KOPT-K1 (cell line): ENCODE measurements around the gene GLB1L3.
"Not testable (repeated sequence)": the region's sequence is repeated elsewhere in the genome, so short reads cannot be mapped to it uniquely, and the experiment has no call there.

Experiments
- H3K27ac ChIP-seq: fragments of 200-600 bp; sonication (generic); 2 replicates; pipeline ENCODE4 v1.5.1; 2016; ENCODE audit warnings: antibody characterized with exemption, mild to moderate bottlenecking, low read depth, low read length; ENCODE audit not compliant: poor library complexity, severe bottlenecking
- H3K36me3 ChIP-seq: fragments of 200-600 bp; sonication (generic); 2 replicates; pipeline ENCODE4 v1.5.1; 2017; ENCODE audit warnings: antibody characterized with exemption, mild to moderate bottlenecking, low read length, moderate library complexity; ENCODE audit not compliant: insufficient read depth
- H3K9me3 ChIP-seq: fragments of 200-600 bp; sonication (generic); 2 replicates; pipeline ENCODE4 v1.5.1; 2017; ENCODE audit warnings: antibody characterized with exemption, low read length, mild to moderate bottlenecking; ENCODE audit not compliant: insufficient read depth, poor library complexity, severe bottlenecking

Gene GLB1L3

DNA sequence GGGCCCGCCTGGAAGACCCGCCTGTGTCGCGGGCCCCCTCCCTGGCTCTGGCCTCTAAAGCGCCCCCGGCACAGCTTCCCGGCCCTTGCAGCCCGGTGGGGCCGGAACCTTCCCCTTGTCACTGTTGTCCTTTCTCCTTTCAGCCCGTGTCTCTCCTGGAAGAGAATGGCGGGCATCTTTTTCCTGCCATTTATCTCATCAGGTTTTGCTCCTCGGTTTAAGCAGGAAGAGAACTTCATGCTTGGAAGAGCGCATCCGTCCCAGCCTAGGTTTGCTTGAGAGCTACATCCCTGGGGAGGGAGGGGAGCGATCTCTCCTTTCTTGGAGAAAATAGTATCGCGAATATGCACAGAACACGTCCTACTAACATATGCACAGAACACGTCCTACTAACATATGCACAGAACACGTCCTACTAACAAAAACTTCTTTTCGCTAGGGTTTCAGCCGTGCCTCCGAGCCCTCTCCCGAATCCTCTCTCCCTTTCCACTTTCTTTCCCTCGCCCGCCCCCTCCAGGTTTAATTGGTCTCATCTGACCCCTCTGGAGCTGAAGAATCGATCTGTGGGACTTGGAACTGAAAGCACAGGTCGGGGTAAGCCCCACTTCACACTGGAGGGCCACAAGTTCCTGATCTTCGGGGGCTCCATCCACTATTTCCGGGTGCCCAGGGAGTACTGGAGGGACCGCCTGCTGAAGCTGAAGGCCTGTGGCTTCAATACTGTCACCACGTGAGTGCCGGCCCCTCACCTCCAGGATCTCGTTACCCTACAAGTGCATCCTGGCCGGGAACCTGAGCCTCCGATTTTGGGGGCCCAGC, 1.2 kb downstream of the GLB1L3 start:
- no peaks in the 10 kb centered on the region for H3K9me3 ChIP-seq
- H3K27ac ChIP-seq, result no peak overlapping the region
- H3K36me3 ChIP-seq, result no peaks in the 10 kb centered on the region

DNA sequence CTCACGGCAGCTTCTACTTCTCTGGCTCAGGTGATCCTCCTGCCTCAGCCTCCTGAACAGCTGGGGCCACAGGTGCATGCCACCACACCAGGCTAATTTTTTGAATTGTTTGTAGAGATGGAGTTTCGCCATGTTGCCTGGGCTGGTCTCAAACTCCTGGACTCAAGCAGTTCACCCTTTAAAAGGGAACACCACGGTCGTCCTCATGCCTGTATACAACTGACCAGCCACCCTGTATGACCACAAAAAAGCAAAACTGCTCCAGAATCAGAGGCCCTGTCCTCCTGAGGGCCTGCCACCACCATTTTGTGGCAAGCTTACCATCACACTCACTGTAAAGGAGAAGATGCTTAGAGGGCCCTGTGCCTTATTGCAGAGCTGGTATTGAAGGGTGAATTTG, 2.2 kb downstream of the GLB1L3 start:
- Histone ChIP-seq H3K9me3 (no peaks in the 10 kb centered on the region), H3K27ac (no peak overlapping the region), H3K36me3 (no peaks in the 10 kb centered on the region)

DNA sequence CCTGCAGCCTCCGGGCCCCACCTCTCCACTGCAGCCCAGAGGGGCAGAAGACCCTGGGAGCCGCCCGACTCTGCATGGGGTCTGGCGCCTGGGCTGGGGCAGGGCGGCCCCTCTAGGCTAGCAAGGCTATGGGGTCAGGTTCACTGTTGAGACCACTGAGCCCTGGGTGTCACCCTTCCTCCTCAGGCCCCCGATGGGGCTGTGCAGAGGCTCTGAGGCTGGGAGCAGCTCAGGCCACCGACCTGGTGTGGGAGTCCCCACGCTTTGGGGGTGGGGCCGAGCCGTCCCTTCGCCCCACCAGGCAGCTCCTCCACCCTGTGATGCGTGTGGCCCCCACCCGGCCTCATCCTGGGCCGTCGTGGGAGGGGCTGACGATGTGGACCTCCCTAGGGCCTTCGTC, 5.5 kb downstream of the GLB1L3 start:
- H3K9me3 ChIP-seq, H3K36me3 ChIP-seq, H3K27ac ChIP-seq: not testable (repeated sequence)

DNA sequence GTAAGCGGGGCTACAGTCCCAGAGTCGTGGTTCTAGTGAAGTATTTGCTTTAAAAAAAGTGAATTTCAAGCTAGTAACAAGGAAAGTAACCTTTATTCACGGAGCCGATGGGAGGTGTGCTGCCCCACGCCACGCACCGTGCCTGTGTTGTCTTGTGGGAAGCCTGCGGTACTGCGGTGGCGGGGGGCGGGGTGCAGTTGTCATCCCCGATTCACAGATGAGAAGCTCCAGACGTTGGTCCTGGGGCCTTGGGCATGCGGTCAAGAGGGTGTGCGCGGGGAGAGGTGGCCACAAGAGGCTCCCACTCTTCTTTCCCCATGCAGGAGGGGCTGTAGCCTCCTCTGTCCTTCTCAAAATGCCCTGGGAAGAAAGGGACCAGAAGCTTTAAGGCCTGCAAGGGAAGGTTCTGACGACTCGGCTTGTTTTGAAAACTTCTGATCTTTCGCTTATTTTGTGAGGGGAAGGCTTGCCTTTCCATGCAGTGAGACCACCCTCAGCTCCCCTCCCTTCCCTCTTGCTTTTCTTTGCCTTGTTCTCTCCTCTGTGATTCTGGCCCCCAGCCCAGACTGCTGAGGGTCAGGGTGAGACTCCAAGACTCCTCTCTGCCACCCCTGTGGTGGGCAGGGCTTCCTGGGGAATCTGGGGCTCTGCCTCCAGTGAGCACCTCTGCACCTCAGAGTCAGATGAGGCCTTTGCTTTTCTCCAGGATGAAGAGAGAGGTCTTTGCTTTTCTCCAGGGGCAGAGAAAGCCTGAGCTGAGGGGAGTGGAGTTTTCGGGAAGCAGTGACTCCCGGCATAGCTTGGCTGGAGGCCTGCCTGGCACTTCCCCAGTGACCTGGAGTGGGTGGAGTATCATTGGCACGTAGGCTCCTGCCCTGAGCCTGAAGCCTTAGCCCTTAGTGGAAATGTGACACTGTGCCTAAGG, 6.2 kb downstream of the GLB1L3 start:
- Histone ChIP-seq H3K9me3 (no peaks in the 10 kb centered on the region), H3K36me3 (no peaks in the 10 kb centered on the region), H3K27ac (no peak overlapping the region)

DNA sequence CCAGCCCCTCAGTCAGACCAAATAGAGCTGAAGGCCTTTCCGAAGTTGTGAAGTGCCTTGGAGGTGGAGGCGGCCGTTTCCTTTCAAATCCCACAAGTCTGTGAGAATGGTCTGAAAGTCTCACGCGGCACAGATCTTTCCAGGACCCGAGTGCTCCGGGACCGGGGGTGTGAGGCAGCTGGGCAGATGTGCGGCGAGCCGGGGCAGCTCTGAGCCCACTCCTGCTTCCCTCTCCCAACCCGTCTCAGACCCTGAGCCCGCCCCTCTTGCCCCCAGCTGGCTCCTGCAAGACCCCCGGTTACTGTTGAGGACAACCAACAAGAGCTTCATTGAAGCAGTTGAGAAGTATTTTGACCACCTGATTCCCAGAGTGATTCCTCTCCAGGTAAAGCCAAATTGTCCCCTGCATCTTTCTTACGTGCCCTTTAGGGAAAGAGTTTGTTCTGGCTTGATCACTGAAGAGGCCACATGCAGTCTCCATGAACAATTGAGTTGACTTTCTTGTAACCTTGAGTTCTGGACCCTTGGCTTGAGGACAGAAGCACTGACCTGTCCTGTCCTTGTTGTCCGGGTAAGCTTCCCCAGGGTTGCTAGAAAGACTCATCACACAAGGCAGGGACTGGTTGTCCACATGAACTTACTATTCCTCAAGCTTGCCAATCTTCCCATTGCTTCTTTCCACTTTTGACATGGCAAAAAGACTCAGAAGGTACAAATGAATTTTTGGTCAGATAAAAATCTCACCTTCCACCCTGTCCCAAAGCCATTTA, 7.5 kb downstream of the GLB1L3 start:
- no peaks in the 10 kb centered on the region for H3K36me3 ChIP-seq
- no peaks in the 10 kb centered on the region for H3K9me3 ChIP-seq
- H3K27ac ChIP-seq, result no peak overlapping the region

DNA sequence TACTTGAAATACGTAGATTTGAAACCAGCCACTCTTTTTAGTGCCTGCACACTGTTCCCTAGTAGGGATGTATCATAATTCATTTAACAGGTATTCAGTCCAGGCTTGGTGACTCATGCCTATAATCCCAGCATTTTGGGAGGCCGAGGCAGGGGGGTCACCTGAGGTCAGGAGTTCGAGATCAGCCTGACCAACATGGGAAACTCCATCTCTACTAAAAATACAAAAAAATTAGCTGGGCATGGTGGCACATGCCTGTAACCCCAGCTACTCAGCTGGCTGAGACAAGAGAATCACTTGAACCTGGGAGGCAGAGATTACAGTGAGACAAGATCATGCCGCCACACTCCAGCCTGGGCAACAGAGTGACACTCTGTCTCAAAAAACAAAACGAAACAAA, 8.2 kb downstream of the GLB1L3 start:
- not testable (repeated sequence) for H3K36me3 ChIP-seq, H3K27ac ChIP-seq, H3K9me3 ChIP-seq

DNA sequence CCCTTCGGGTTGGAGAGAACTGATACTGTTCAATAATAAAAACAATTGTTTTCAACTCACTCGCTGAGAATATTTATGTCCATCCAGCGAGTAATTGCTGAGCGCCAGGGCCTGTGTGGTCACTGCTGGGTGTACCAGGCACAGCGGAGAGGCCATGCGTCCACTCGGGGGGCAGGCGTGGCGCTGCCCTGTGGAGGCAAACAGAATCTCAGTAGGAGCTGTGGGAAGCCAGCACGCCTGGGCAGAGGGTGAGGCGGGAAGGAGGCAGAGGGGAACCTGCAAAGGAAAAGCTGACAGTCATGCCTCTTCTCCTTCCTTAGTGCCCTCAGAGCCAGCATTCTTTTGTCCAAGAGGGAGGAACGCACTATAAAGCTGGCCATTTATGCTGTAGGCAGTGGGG, 11.4 kb downstream of the GLB1L3 start:
- H3K27ac ChIP-seq, result no peak overlapping the region
- no peaks in the 10 kb centered on the region for H3K9me3 ChIP-seq
- H3K36me3 ChIP-seq, result no peaks in the 10 kb centered on the region

DNA sequence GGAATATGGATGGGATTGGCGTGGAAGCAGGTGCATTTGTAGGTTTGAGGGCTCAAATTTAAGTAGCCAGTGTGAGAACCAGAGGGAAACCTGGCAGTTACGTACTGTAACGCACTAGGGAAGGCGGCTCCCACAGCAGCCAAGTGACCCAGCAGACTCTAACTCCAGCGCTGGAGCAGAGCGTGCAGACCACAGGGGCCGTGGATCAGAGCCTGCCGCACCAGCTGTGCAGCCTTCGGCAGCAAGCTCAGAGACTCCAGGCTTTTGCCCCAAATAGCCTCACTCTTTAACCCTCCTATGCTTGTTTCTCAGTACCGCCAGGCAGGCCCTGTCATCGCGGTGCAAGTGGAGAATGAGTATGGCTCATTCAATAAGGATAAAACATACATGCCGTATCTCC, 12.3 kb downstream of the GLB1L3 start:
- no peaks in the 10 kb centered on the region for H3K9me3 ChIP-seq
- H3K27ac ChIP-seq, result no peak overlapping the region
- no peaks in the 10 kb centered on the region for H3K36me3 ChIP-seq

DNA sequence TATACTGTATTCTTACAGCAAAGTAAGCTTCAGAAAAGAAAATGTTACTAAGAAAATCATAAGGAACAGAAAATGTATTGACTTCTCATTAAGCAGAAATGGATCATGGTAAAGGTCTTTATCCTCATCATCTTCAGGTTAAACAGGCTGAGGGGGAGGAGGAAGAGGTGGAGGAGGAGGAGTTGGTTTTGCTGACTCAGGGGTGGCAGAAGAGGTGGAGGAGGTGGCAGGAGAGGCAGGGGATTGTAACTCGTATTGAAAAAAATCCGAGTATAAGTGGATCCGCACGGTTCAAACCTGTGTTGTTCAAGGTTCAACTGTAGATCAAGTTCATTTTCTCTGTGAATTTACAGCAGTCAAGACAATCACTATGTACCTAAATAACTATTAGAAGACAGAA, 13.0 kb downstream of the GLB1L3 start:
- H3K36me3 ChIP-seq, result no peaks in the 10 kb centered on the region
- no peak overlapping the region for H3K27ac ChIP-seq
- no peaks in the 10 kb centered on the region for H3K9me3 ChIP-seq

DNA sequence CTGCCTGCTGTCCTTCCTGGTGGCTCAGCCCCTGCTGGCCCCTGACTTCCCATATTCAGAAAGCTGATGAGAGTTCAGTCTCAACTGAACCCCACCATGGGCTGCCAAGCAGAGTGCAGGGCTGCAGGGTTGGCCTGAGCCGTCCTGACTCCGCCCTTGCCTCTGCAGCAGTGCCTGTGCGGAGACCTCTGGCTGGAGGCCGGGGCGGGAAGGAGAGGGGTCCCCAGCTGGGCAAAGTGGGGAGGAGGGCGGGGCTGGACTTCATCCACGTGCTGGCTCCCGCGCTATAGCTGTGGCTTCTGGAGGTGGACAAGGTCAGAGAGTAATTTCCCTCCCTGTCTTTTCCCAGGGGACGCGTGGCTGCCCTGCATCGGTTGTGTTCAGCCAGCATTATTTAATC, 13.6 kb downstream of the GLB1L3 start:
- H3K9me3 ChIP-seq, result no peaks in the 10 kb centered on the region
- no peaks in the 10 kb centered on the region for H3K36me3 ChIP-seq
- H3K27ac ChIP-seq, result no peak overlapping the region

DNA sequence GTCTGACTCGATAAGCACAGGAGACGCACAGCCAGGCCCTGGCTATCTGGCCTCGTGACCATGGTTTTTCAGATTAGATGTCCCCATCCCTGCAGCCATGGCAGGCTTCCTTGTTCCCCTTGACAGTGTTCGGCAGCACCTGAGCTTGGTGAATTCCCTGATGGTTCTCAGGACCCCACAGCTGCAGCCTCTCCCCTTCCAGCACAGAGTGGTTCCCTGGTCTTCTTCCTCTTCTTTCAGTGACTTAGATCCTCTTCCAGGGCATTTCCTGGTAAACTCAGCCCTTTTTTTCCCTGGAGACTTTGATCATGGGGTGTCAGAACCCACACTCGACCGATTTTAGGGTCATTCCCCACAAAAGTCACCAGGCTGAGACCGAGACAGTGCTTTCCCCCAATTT, 14.5 kb downstream of the GLB1L3 start:
- H3K27ac ChIP-seq, result no peak overlapping the region
- H3K9me3 ChIP-seq, result no peaks in the 10 kb centered on the region
- no peaks in the 10 kb centered on the region for H3K36me3 ChIP-seq

DNA sequence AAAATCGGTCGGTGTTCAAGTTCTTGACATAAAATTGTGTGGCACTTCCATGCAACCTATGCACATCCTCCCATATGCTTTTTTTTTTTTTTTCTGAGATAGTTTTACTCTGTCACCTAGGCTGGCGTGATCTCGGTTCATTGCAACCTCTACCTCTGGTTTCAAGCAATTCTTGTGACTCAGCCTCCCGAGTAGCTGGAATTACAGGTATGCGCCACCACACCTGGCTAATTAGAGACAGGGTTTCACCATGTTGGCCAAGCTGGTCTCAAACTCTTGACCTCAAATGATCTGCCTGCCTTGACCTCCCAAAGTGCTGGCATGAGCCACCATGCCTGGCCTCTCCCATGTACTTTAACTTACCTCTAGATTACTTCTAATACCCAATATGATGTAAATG, 15.0 kb downstream of the GLB1L3 start:
- Histone ChIP-seq H3K27ac (no peak overlapping the region), H3K36me3 (no peaks in the 10 kb centered on the region), H3K9me3 (no peaks in the 10 kb centered on the region)

DNA sequence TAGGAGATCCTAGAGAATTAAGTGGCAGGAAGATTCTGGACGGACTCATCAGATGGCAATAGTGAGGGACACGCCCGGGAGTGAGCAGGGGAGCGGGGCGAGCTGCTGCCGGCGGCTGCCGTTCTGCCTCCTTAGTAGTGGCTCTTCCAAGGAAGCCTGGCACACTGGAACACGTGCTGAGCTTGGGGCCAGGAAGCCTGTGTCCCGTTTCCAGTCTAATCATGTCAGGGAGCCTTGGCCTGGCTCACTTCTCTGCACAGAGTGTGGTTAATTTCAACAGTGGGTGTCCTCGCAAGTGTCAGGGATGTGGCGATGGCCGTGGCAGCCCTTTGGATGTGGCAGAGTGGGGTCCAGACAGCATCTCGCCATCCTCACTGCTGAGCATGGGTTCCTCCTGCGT, 16.5 kb downstream of the GLB1L3 start:
- H3K9me3 ChIP-seq, result no peaks in the 10 kb centered on the region
- no peak overlapping the region for H3K27ac ChIP-seq

DNA sequence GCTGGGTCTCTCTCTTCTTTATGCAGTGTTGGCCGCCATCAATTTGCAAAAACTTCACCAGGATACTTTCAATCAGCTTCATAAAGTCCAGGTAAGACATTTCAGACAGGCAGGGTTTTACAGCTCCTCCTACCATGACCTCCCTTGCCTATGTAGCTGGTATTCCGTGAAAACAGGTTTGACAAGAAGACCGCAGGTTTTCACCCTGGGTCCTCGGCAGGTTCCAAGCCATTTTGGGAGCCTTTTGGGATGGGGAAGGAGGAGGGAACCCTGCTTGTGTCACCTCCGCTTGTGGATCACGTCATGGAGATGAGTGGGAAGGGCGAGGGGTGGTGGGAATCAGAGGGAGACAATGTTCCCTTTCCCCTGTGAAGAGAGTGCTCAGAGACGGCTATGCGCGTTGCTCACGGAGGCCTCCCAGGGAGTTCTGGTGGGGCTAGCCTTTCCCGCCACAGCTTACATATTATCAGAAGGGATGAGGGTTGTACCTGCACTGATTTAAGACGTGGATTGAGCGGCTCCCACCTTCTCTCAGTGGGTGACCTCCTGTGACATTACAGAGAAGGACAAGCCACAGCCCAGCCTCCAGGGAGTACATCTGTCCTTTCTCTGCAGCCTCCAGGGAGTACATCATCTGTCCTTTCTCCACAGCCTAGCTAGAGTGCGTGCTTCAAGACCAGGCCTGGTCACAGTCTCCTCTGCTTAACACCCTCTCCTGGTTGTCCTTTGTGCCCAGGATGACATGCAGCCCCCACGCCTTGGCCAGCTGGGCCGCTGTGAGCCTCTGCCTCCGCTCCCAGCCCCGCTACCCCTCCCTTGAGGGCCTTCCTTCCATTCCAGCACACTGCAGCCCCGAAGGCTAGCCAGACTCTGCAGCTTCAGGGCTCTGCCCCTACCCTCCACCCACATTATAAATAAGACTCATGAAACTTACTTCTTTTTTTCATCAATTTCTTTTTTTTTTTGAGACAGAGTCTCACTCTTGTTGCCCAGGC, 17.2 kb downstream of the GLB1L3 start:
- Histone ChIP-seq H3K27ac (no peak overlapping the region), H3K9me3 (no peaks in the 10 kb centered on the region), H3K36me3 (no peaks in the 10 kb centered on the region)

More for the DNA sequence above, 16.5 kb downstream of the GLB1L3 start:
- H3K36me3 ChIP-seq, result no peaks in the 10 kb centered on the region
